Measurements from ENCODE around the gene RAB40B. TPM values are rescaled to one million over a fixed set of nuclear protein-coding genes. Genes with fewer than 3 reads are reported as not detected.

Gene RAB40B
- total and polyA plus RNA-seq, 2 of the 13 experiments (the other 11 are each of a cell fraction or from before 2014, with no cell fraction given) = 6.2 to 6.5 TPM

DNA sequence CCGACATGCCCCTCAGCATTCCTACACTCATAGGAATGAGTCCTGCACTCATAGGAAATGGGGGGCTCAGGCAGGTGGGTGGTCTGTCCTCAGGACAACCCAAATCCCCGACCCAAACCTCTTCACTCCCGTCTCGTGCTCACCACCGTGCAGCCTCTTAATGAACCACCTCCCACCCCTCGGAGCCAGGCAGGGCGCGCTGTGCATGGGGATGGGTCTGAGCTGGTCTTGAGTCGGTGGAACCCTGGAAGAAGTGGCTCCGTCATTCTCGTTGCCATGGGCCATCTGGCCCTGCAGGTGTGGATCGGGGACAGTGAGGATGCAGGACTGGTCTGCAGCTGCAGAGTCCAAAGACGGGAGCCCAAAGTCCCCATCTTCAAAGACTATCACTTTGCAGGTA lies 6.4 kb upstream of the RAB40B start (continued):
- TF ChIP-seq SRSF1 (optimal IDR thresholded peaks at IDR 0.05; ENCODE audit: low read depth, low read length) (peak; percentile 22), YY1 (IDR thresholded peaks at IDR 0.05; ENCODE audit: insufficient read depth, insufficient replicate concordance, low read depth, low read length) (no peak), ZNF34 (CRISPR knock-in tag; IDR thresholded peaks at IDR 0.05; ENCODE audit: borderline replicate concordance) (no peak), ZNF253 (CRISPR knock-in tag; IDR thresholded peaks at IDR 0.05; ENCODE audit: borderline replicate concordance) (no peak), ZNF891 (CRISPR knock-in tag; IDR thresholded peaks at IDR 0.05) (no peak)
- TF ChIP-seq, protein P1, sequence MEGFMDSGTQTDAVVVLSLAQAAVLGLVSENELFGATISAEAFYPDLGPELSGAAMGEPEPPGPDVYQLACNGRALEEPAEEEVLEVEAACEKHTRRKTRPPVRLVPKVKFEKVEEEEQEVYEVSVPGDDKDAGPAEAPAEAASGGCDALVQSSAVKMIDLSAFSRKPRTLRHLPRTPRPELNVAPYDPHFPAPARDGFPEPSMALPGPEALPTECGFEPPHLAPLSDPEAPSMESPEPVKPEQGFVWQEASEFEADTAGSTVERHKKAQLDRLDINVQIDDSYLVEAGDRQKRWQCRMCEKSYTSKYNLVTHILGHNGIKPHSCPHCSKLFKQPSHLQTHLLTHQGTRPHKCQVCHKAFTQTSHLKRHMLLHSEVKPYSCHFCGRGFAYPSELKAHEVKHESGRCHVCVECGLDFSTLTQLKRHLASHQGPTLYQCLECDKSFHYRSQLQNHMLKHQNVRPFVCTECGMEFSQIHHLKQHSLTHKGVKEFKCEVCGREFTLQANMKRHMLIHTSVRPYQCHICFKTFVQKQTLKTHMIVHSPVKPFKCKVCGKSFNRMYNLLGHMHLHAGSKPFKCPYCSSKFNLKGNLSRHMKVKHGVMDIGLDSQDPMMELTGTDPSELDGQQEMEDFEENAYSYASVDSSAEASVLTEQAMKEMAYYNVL (CRISPR knock-in tag; IDR thresholded peaks at IDR 0.05; ENCODE audit: borderline replicate concordance) = no peak
- TF ChIP-seq, protein P2, sequence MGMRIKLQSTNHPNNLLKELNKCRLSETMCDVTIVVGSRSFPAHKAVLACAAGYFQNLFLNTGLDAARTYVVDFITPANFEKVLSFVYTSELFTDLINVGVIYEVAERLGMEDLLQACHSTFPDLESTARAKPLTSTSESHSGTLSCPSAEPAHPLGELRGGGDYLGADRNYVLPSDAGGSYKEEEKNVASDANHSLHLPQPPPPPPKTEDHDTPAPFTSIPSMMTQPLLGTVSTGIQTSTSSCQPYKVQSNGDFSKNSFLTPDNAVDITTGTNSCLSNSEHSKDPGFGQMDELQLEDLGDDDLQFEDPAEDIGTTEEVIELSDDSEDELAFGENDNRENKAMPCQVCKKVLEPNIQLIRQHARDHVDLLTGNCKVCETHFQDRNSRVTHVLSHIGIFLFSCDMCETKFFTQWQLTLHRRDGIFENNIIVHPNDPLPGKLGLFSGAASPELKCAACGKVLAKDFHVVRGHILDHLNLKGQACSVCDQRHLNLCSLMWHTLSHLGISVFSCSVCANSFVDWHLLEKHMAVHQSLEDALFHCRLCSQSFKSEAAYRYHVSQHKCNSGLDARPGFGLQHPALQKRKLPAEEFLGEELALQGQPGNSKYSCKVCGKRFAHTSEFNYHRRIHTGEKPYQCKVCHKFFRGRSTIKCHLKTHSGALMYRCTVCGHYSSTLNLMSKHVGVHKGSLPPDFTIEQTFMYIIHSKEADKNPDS (CRISPR knock-in tag; IDR thresholded peaks at IDR 0.05) = 0 out of 2 replicates have a peak, but pooled peaks have one; percentile 47
